ENCODE results near the gene ABHD14A.

DNA sequence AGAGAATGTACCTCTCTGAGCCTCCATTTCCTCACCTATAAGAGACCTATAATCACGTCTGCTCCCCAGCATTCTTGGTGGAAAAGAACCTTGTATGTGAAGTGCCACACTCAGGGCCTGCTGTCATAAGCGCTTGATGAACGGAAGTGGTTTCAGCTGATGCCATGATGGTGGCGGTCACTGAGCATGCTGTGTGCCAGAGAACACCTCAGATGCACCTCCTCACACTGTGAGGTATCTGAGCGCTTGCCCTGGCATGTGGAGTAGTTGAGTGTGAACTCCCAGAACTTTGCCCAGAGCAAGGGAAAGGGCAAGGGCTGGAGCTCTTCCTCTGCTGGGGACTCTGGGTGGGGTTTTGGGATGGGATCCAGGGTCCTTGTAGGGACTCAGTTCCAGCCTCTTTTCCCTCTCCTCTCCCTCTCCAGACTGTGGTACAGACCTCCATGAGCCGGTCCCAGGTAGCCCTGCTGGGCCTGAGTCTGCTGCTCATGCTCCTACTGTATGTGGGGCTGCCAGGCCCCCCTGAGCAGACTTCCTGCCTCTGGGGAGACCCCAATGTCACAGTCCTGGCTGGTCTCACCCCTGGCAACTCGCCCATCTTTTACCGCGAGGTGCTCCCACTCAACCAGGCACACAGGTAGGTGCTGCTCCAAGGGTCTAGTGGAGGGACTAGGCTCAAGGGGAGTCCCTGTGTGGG lies 2.7 kb downstream of the ABHD14A start:
- no peak for TF ChIP-seq BHLHE40 (IDR thresholded peaks at IDR 0.05; ENCODE audit: low read depth, low read length)
- TF ChIP-seq CBX2 (IDR thresholded peaks at IDR 0.05; ENCODE audit: borderline replicate concordance, low read depth) = no peak
- TF ChIP-seq RFX5 (IDR thresholded peaks at IDR 0.05) = no peak
- TF ChIP-seq FOXS1 (CRISPR knock-in tag; IDR thresholded peaks at IDR 0.05) = no peak
- TF ChIP-seq, protein P1, sequence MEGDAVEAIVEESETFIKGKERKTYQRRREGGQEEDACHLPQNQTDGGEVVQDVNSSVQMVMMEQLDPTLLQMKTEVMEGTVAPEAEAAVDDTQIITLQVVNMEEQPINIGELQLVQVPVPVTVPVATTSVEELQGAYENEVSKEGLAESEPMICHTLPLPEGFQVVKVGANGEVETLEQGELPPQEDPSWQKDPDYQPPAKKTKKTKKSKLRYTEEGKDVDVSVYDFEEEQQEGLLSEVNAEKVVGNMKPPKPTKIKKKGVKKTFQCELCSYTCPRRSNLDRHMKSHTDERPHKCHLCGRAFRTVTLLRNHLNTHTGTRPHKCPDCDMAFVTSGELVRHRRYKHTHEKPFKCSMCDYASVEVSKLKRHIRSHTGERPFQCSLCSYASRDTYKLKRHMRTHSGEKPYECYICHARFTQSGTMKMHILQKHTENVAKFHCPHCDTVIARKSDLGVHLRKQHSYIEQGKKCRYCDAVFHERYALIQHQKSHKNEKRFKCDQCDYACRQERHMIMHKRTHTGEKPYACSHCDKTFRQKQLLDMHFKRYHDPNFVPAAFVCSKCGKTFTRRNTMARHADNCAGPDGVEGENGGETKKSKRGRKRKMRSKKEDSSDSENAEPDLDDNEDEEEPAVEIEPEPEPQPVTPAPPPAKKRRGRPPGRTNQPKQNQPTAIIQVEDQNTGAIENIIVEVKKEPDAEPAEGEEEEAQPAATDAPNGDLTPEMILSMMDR (IDR thresholded peaks at IDR 0.05) = no peak
- no peak for TF ChIP-seq POLR2A (IDR thresholded peaks at IDR 0.05; ENCODE audit: low read length)
- no peak for TF ChIP-seq ELK1 (IDR thresholded peaks at IDR 0.05; ENCODE audit: low read depth, low read length)
- no peak for TF ChIP-seq EP300 (IDR thresholded peaks at IDR 0.05)
- TF ChIP-seq HMGXB4 (CRISPR knock-in tag; IDR thresholded peaks at IDR 0.05; ENCODE audit: borderline replicate concordance) = no peak
- no peak for TF ChIP-seq PBX3 (IDR thresholded peaks at IDR 0.05)
